C4-2B (cell line): Measurements from ENCODE around the gene C12orf43.

Source experiments
- CTCF ChIP-seq: fragments of 450-650 bp; conservative IDR thresholded peaks from 2 replicates; pipeline ENCODE4 v1.5.1; 2017; ENCODE audit warnings: mild to moderate bottlenecking
- ZFX ChIP-seq: fragments of 450-650 bp; IDR thresholded peaks from 2 replicates; pipeline ENCODE4 v1.6.1; 2017

GRCh38 chr12:121005346-121005815 lies 10.9 kb downstream of the C12orf43 start:
- TF ChIP-seq CTCF (peak; percentile 72), ZFX (no peak)
